GM12878 (cell line): Measurements from ENCODE around the gene USP34.

Experiments
- BRCA1 ChIP-seq: IDR thresholded peaks from 2 replicates; pipeline ENCODE4 v1.6.1; 2011; ENCODE audit warnings: low read depth, low read length, improper control_type of control experiment
- CTCF ChIP-seq, 3 experiments: IDR thresholded peaks in 2 of 3; conservative IDR thresholded peaks in 1 of 3; 2 replicates each; pipeline ENCODE4 v1.5.1; 2011; ENCODE audit warnings: low read depth in 3 of 3, low read length in 3 of 3, mild to moderate bottlenecking in 3 of 3, control low read depth in 2 of 3, moderate library complexity in 2 of 3, inconsistent platforms in 1 of 3, mixed read lengths in 1 of 3; ENCODE audit not compliant: control insufficient read depth in 2 of 3, insufficient read depth in 1 of 3; ENCODE audit errors: extremely low read depth in 1 of 3
- FOXK2 ChIP-seq: fragments of 450-650 bp; IDR thresholded peaks from 2 replicates; pipeline ENCODE4 v1.6.1; 2017; ENCODE audit warnings: mild to moderate bottlenecking, moderate library complexity
- SIN3A ChIP-seq: IDR thresholded peaks from 2 replicates; pipeline ENCODE4 v1.6.1; 2012; ENCODE audit warnings: low read depth, low read length, improper control_type of control experiment
- SIX5 ChIP-seq: IDR thresholded peaks from 2 replicates; pipeline ENCODE4 v1.6.1; 2011; ENCODE audit warnings: mild to moderate bottlenecking, low read depth, low read length, moderate library complexity; ENCODE audit not compliant: severe bottlenecking
- TAF1 ChIP-seq: IDR thresholded peaks from 2 replicates; pipeline ENCODE4 v1.6.1; 2011; ENCODE audit warnings: mild to moderate bottlenecking, low read depth, low read length, borderline replicate concordance
- TCF12 ChIP-seq: IDR thresholded peaks from 2 replicates; pipeline ENCODE4 v1.6.1; 2011; ENCODE audit warnings: low read depth, mild to moderate bottlenecking, low read length
- TCF3 ChIP-seq: IDR thresholded peaks from 2 replicates; pipeline ENCODE4 v1.6.1; 2012; ENCODE audit warnings: low read depth, mild to moderate bottlenecking, low read length, borderline replicate concordance; ENCODE audit not compliant: insufficient read depth
- ZBTB11 ChIP-seq: fragments of 450-650 bp; formaldehyde crosslinking; IDR thresholded peaks from 2 replicates; pipeline ENCODE4 v1.5.0; 2022; ENCODE audit warnings: mild to moderate bottlenecking, missing genetic modification characterization
- ZNF274 ChIP-seq: IDR thresholded peaks from one replicate; pipeline ENCODE4 v1.8.0; 2011; ENCODE audit not compliant: insufficient read length, insufficient read depth
- TF ChIP-seq, protein P1 (sequence below): IDR thresholded peaks from 2 replicates; pipeline ENCODE4 v1.6.1; 2011; ENCODE audit warnings: borderline replicate concordance, low read depth, mild to moderate bottlenecking, moderate library complexity, mixed read lengths, low read length; ENCODE audit not compliant: insufficient read depth; ENCODE audit errors: extremely low read length

DNA sequence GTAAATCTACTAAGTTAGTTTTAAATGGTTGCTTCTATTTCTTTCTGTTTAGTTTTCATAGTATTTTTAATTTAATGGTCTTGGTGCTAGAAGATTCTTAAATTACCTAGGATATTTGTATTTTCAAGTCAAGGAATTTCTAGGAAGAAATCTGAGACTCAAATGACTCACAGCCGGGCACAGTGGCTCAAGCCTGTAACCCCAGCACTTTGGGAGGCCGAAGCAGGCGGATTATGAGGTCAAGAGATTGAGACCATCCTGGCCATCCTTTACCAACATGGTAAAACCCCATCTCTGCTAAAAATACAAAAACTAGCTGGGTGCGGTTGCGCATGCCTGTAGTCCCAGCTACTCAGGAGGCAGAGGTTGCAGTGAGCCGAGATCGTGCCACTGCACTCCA, 213.4 kb downstream of the USP34 start:
- no peak for TF ChIP-seq SIX5
- TF ChIP-seq TCF3, result no peak
- TF ChIP-seq CTCF (IDR thresholded peaks at IDR 0.05 in 2 of 3, conservative IDR thresholded peaks at IDR 0.05 in 1 of 3; ENCODE audit: control insufficient read depth in 2 of 3, extremely low read depth in 1 of 3, insufficient read depth in 1 of 3, low read depth in 3 of 3, low read length in 3 of 3), result no peak
- no peak for TF ChIP-seq FOXK2
- no peak for TF ChIP-seq TAF1
- no peak for TF ChIP-seq SIN3A
- TF ChIP-seq BRCA1, result no peak
- TF ChIP-seq ZBTB11 (CRISPR knock-in tag), result no peak
- TF ChIP-seq TCF12, result no peak
- TF ChIP-seq, protein P1, sequence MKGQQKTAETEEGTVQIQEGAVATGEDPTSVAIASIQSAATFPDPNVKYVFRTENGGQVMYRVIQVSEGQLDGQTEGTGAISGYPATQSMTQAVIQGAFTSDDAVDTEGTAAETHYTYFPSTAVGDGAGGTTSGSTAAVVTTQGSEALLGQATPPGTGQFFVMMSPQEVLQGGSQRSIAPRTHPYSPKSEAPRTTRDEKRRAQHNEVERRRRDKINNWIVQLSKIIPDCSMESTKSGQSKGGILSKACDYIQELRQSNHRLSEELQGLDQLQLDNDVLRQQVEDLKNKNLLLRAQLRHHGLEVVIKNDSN, result no peak
- TF ChIP-seq ZNF274, result no peak
